H9 (cell line): ENCODE measurements around the gene LRPAP1. TPM values are rescaled to one million over a fixed set of nuclear protein-coding genes. Genes with fewer than 3 reads are reported as not detected.

Experiments used
- DNase-seq: peaks from one replicate; pipeline ENCODE4 v3.0.0-alpha.2; 2017
- H2AFZ ChIP-seq: one replicate; pipeline ENCODE4 v1.6.1; 2013; ENCODE audit warnings: mild to moderate bottlenecking, low read length, control low read depth, moderate library complexity
- H2AK5ac ChIP-seq: 2 replicates; pipeline ENCODE4 v1.6.1; 2013; ENCODE audit warnings: low read length, control low read depth, mixed read lengths; ENCODE audit not compliant: insufficient read length
- H2BK120ac ChIP-seq: one replicate; pipeline ENCODE4 v1.6.1; 2013; ENCODE audit warnings: low read depth, mild to moderate bottlenecking, low read length, control low read depth, inconsistent platforms; ENCODE audit not compliant: poor library complexity, severe bottlenecking
- H2BK12ac ChIP-seq: 2 replicates; pipeline ENCODE4 v1.6.1; 2013; ENCODE audit warnings: low read length, control low read depth, mixed read lengths, low read depth; ENCODE audit not compliant: insufficient read length
- H2BK15ac ChIP-seq: 2 replicates; pipeline ENCODE4 v1.6.1; 2013; ENCODE audit warnings: low read depth, low read length, control low read depth
- H2BK20ac ChIP-seq: one replicate; pipeline ENCODE4 v1.6.1; 2013; ENCODE audit warnings: low read depth, mild to moderate bottlenecking, low read length, control low read depth, inconsistent platforms; ENCODE audit not compliant: poor library complexity, severe bottlenecking
- H2BK5ac ChIP-seq: 2 replicates; pipeline ENCODE4 v1.6.1; 2013; ENCODE audit warnings: low read length, control low read depth, mixed read lengths; ENCODE audit not compliant: insufficient read length
- H3K14ac ChIP-seq: 2 replicates; pipeline ENCODE4 v1.6.1; 2013; ENCODE audit warnings: low read length, control low read depth; ENCODE audit not compliant: insufficient read depth
- H3K18ac ChIP-seq: 2 replicates; pipeline ENCODE4 v1.6.1; 2013; ENCODE audit warnings: low read depth, mild to moderate bottlenecking, mixed read lengths, low read length, control low read depth; ENCODE audit not compliant: insufficient read length
- H3K23ac ChIP-seq: 2 replicates; pipeline ENCODE4 v1.6.1; 2013; ENCODE audit warnings: low read length, control low read depth, mixed read lengths, low read depth; ENCODE audit not compliant: insufficient read length
- H3K23me2 ChIP-seq: 2 replicates; pipeline ENCODE4 v1.6.1; 2013; ENCODE audit warnings: low read depth, mild to moderate bottlenecking, mixed read lengths, low read length, control low read depth; ENCODE audit not compliant: insufficient read length, poor library complexity, severe bottlenecking
- H3K27ac ChIP-seq: 2 replicates; pipeline ENCODE4 v1.5.1; 2013; ENCODE audit warnings: low read length, control low read depth, mixed read lengths, low read depth; ENCODE audit not compliant: insufficient read length
- H3K27me3 ChIP-seq: 2 replicates; pipeline ENCODE4 v1.6.1; 2013; ENCODE audit warnings: low read length, control low read depth, inconsistent platforms; ENCODE audit not compliant: insufficient read depth
- H3K4ac ChIP-seq: 2 replicates; pipeline ENCODE4 v1.6.1; 2013; ENCODE audit warnings: low read depth, mild to moderate bottlenecking, control low read depth, inconsistent platforms, low read length, moderate library complexity
- H3K4me1 ChIP-seq: 2 replicates; pipeline ENCODE4 v1.6.1; 2013; ENCODE audit warnings: low read length, control low read depth, inconsistent platforms; ENCODE audit not compliant: insufficient read depth
- H3K4me2 ChIP-seq: 2 replicates; pipeline ENCODE4 v1.6.1; 2013; ENCODE audit warnings: low read length, control low read depth, mixed read lengths; ENCODE audit not compliant: insufficient read length, insufficient read depth
- H3K56ac ChIP-seq: 2 replicates; pipeline ENCODE4 v1.6.1; 2013; ENCODE audit warnings: low read depth, mild to moderate bottlenecking, mixed read lengths, low read length, control low read depth; ENCODE audit not compliant: insufficient read length
- H3K79me1 ChIP-seq: 2 replicates; pipeline ENCODE4 v1.6.1; 2013; ENCODE audit warnings: low read depth, mild to moderate bottlenecking, moderate library complexity, low read length, control low read depth, inconsistent platforms; ENCODE audit not compliant: insufficient read depth, poor library complexity, severe bottlenecking
- H3K79me2 ChIP-seq: 2 replicates; pipeline ENCODE4 v1.6.1; 2013; ENCODE audit warnings: low read length, control low read depth, inconsistent platforms; ENCODE audit not compliant: insufficient read depth
- H3K9ac ChIP-seq: 2 replicates; pipeline ENCODE4 v1.6.1; 2013; ENCODE audit warnings: low read length, control low read depth, mixed read lengths; ENCODE audit not compliant: insufficient read length; ENCODE audit errors: extremely low read depth
- H3K9me3 ChIP-seq: one replicate; pipeline ENCODE4 v1.6.1; 2013; ENCODE audit warnings: low read depth, low read length, inconsistent platforms; ENCODE audit not compliant: control insufficient read depth
- H3T11ph ChIP-seq: one replicate; pipeline ENCODE4 v1.6.1; 2013; ENCODE audit warnings: mild to moderate bottlenecking, low read length, control low read depth, inconsistent platforms
- H4K20me1 ChIP-seq: one replicate; pipeline ENCODE4 v1.6.1; 2013; ENCODE audit not compliant: control insufficient read depth, insufficient read length, insufficient read depth
- H4K5ac ChIP-seq: 2 replicates; pipeline ENCODE4 v1.6.1; 2013; ENCODE audit warnings: low read depth, mild to moderate bottlenecking, mixed read lengths, low read length, control low read depth; ENCODE audit not compliant: insufficient read length
- H4K8ac ChIP-seq: replicated peaks from 2 replicates; pipeline ENCODE4 v1.6.1; 2013; ENCODE audit warnings: low read length, control low read depth, mixed read lengths, low read depth; ENCODE audit not compliant: insufficient read length
- H4K91ac ChIP-seq: 2 replicates; pipeline ENCODE4 v1.6.1; 2013; ENCODE audit warnings: low read depth, mild to moderate bottlenecking, moderate library complexity, mixed read lengths, low read length, control low read depth; ENCODE audit not compliant: insufficient read length
- H3K27ac Mint-ChIP-seq, 3 experiments: 2 replicates in 2 of 3; 3 replicates in 1 of 3; pipeline ENCODE4 v1.8.0; 2020 to 2021; ENCODE audit warnings: mixed read lengths in 3 of 3, mild to moderate bottlenecking in 1 of 3, moderate library complexity in 1 of 3
- H3K27me3 Mint-ChIP-seq: 2 replicates; pipeline ENCODE4 v1.8.0; 2021; ENCODE audit warnings: low read depth, mild to moderate bottlenecking, moderate library complexity, mixed read lengths
- H3K36me3 Mint-ChIP-seq, 3 experiments: 2 replicates in 2 of 3; 3 replicates in 1 of 3; pipeline ENCODE4 v1.8.0; 2020 to 2021; ENCODE audit warnings: low read depth in 3 of 3, mixed read lengths in 3 of 3; ENCODE audit not compliant: insufficient read depth in 1 of 3
- H3K4me1 Mint-ChIP-seq, 2 experiments: 2 replicates each; pipeline ENCODE4 v1.8.0; 2020; ENCODE audit warnings: mixed read lengths in 2 of 2
- H3K4me3 Mint-ChIP-seq, 2 experiments: 2 replicates in 1 of 2; 3 replicates in 1 of 2; pipeline ENCODE4 v1.8.0; 2020 to 2021; ENCODE audit warnings: mild to moderate bottlenecking in 2 of 2, mixed read lengths in 2 of 2, moderate library complexity in 1 of 2
- H3K9me3 Mint-ChIP-seq, 2 experiments: 2 replicates in 1 of 2; 3 replicates in 1 of 2; pipeline ENCODE4 v1.8.0; 2020; ENCODE audit warnings: mild to moderate bottlenecking in 2 of 2, mixed read lengths in 2 of 2, moderate library complexity in 1 of 2
- CTCF ChIP-seq: fragments of 200-600 bp; sonication (generic); conservative IDR thresholded peaks from 3 replicates; pipeline ENCODE4 v1.8.0; 2021; ENCODE audit warnings: antibody characterized with exemption, mild to moderate bottlenecking
- WGBS: extraction: QIAGEN DNeasy Blood & Tissue Kit; methylation state at CpG from one replicate; pipeline ENCODE4 v1.1.7; 2013; ENCODE audit warnings: missing lambda C conversion rate, low lambda C conversion rate, mixed read lengths; ENCODE audit not compliant: insufficient read length; ENCODE audit errors: extremely low coverage; 5-methylcytosine and 5-hydroxymethylcytosine counted together
- total RNA-seq: library from RNA; stranded (reverse); gene quantifications from 2 replicates; pipeline ENCODE4 v1.2.1, GENCODE V29; 2021

LRPAP1 gene
- total RNA-seq, 1 experiment from 2014 or later, result 85.9 TPM

- H3K27me3 Mint-ChIP-seq, result peaks cover 8% of the 10 kb centered on the region
- H2BK5ac ChIP-seq, result no peak overlapping the region
- no peak overlapping the region for H4K8ac ChIP-seq
- H3K4ac ChIP-seq, result no peak overlapping the region
- no peak overlapping the region for H4K91ac ChIP-seq
- H3K4me1 Mint-ChIP-seq, result peaks cover 8 to 32% of the 10 kb centered on the region in 2 experiments
- no peak for DNase-seq
- H3K4me2 ChIP-seq, result no peak overlapping the region
- H2BK15ac ChIP-seq, result no peak overlapping the region
- peaks cover 4% of the 10 kb centered on the region; the same call in 1 of the 2 replicates for H3K79me2 ChIP-seq
- H2BK12ac ChIP-seq, result no peak overlapping the region
- no peaks in the 10 kb centered on the region for H4K20me1 ChIP-seq
- no peaks in the 10 kb centered on the region for H3K9me3 ChIP-seq
- H3K18ac ChIP-seq, result no peak overlapping the region
- no peak overlapping the region for H3K27ac Mint-ChIP-seq
- no peak overlapping the region for H3K9ac ChIP-seq
- H3K27ac ChIP-seq, result no peak overlapping the region
- H3K23me2 ChIP-seq, result peaks cover 13% of the 10 kb centered on the region
- no peak overlapping the region for H3K14ac ChIP-seq
- H3K36me3 Mint-ChIP-seq, result peaks cover 11 to 45% (median 39%) of the 10 kb centered on the region in 3 experiments
- H3K23ac ChIP-seq, result no peak overlapping the region
- no peak overlapping the region for H2BK20ac ChIP-seq
- H2AFZ ChIP-seq, result no peak overlapping the region
- H3T11ph ChIP-seq, result no peak overlapping the region
- 0 out of 5 replicates have a peak overlapping the region, but pooled peaks of 1 of the 2 experiments have one; percentile 8 for H3K4me3 Mint-ChIP-seq
- no CpG with 5 or more reads among the region's 27 CpGs for WGBS
- H3K27me3 ChIP-seq, result no peaks in the 10 kb centered on the region; the same call in 1 of the 2 replicates
- no peak overlapping the region for H2BK120ac ChIP-seq
- H3K4me1 ChIP-seq, result no peaks in the 10 kb centered on the region
- H3K56ac ChIP-seq, result no peak overlapping the region
- TF ChIP-seq CTCF, result no peak
- H2AK5ac ChIP-seq, result no peak overlapping the region
- peaks cover 4% of the 10 kb centered on the region for H3K79me1 ChIP-seq
- no peaks in the 10 kb centered on the region for H3K9me3 Mint-ChIP-seq
- no peak overlapping the region for H4K5ac ChIP-seq
Observed at GRCh38 chr4:3527914-3528876, 4.0 kb downstream of the LRPAP1 start.
